Measurements from ENCODE around the gene SRD5A3. TPM values are rescaled to one million over a fixed set of nuclear protein-coding genes. Genes with fewer than 3 reads are reported as not detected.

The SRD5A3 gene
- 4.3 and 6.2 TPM in 2 replicates for total RNA-seq

GRCh38 chr4:55345980-55346850 lies at the start of gene SRD5A3:
Gene SRD5A3 (plus strand): TSS chr4:55346242. CDS start chr4:55346337, 95 bp downstream.

GRCh38 chr4:55395529-55396307 lies 49.7 kb downstream of the SRD5A3 start, which contains the start of gene TMEM165:
Gene TMEM165 (plus strand): TSS chr4:55395957. CDS start chr4:55396190, 233 bp downstream.

Other genes with a start within 250 kb of the SRD5A3 start
- gene KDR, start 220.6 kb upstream of the SRD5A3 start, total RNA-seq: 0.28 and 1.6 TPM in 2 replicates
- gene TMEM165, start 49.7 kb downstream of the SRD5A3 start, total RNA-seq: 135 and 149 TPM in 2 replicates
- 15.6 and 15.8 TPM in 2 replicates for gene CLOCK, start 200.7 kb downstream of the SRD5A3 start, total RNA-seq
- not detected in 2 replicates for gene PDCL2, start 246.0 kb downstream of the SRD5A3 start, total RNA-seq